ENCODE measurements around the gene TSHZ3.

Gene TSHZ3

DNA sequence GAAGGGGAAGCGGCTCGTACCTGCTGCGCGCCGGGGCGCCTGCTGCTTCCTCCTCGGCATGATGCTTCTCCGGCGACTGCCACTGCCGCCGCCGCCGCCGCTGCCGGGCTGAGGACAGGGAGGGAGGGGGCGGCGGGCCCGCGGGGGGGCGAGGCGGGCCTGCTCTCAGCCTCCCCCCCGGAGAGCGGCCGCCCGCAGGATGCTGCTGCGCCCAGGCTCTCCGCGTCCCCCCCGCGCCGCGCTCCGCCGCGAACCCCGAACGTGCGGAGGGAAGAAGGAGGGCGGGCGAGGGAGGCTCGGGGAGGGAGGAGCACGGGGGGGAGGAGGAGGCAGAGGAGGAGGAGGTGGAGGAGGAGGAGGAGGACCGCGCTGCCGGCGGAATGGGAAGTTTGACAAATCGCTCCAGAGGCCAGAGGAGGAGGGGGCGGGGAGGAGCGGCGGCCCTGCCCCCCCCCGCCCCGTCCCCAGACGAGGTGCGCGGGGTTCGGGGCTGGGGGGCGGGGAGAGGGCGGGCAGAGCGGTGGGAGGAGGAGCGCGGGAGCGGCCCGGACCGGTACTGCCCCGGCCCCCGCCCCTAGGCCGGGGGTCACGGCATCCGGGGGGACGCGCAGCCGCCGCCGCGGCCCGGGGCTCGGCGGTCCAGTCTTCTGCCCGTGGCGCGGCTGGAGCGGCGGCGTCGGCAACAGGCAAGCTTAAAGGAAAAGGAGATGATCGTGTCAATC is at the start of gene TSHZ3:
Gene TSHZ3 (minus strand): TSS at position 277 of the 722 bp plus-strand sequence. CDS start 217 bp downstream, at position 60.
- no peak for DNase-seq (ENCODE audit: low read depth, low spot score)

DNA sequence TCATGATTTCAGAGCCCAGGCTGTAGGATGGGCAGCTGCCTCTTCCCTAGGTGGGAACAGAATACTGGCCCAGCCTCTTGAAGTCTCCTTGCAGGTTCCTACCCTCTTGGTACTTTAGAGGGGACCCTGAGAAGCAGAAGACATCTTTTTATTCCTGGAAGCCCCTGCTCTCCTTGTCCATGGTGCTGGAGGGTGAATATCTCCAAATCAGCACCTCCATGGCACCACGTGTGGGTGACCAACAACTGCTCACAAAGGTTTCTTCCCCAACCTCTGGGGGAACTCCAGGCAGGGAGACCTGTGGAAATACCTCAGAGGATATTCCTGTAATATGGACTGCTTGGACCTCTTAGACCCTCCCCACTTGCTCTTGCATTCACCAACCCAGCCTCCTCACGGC is 48.1 kb upstream of the TSHZ3 start:
- DNase-seq (ENCODE audit: low read depth, low spot score) = no peak

- no peak for DNase-seq (ENCODE audit: low read depth, low spot score)
These were observed 43.2 kb upstream of the TSHZ3 start for GRCh38 chr19:31392464-31392863.

- DNase-seq (ENCODE audit: low read depth, low spot score) = no peak
These were observed 42.3 kb upstream of the TSHZ3 start for GRCh38 chr19:31391518-31391917.

DNA sequence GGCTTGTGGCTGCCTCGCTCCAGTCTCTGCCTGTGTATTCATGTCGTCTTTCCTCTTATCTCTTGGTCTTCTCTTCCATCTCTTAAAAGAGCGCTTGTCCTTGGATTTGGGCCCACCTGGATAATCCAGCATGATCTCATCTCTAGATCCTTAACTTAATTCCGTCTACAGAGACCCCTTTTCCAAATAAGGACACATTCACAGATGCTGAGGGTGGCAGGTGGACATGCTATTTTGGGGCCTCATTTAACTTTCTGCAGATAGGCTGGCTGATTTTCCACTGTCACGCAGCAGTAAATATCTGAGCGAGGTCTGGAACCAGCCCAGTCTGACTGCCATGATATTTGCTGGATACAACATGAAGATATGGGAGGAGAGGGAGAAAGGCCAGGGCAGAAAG is 41.5 kb upstream of the TSHZ3 start:
- no peak for DNase-seq (ENCODE audit: low read depth, low spot score)

- DNase-seq (ENCODE audit: low read depth, low spot score) = no peak
These were observed 40.6 kb upstream of the TSHZ3 start for GRCh38 chr19:31389874-31390273.

DNA sequence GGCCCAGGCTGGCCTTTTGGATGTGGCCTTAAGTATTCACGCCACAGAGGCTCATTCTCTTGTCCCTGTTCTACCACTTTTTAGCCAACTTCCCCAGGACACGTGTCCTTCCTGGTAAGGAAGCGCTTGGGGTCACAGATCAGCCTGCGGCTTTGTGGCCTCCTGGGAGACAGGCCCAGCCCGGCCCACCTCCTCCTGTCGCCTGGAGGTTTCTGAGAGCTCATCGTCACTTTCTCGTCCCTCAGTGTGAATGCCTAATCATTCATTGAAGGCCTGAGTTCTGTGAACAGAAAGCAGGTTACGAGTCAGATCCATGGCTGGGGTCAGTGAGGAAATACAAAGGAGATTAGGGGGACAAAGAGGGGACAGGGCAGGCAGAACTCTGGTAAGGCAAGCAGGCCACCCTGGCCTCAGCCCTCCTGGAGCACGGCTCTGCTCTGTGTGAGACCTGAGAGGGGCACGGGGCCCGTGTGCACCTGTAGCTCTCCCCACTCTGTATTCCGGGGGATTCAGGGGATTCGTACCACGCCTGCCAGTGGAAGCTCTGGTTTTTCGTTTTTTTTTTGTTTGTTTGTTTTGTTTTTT is 38.6 kb upstream of the TSHZ3 start:
- no peak for DNase-seq (ENCODE audit: low read depth, low spot score)

- DNase-seq (ENCODE audit: low read depth, low spot score) = no peak
These were observed 37.6 kb upstream of the TSHZ3 start for GRCh38 chr19:31386806-31387205.

DNA sequence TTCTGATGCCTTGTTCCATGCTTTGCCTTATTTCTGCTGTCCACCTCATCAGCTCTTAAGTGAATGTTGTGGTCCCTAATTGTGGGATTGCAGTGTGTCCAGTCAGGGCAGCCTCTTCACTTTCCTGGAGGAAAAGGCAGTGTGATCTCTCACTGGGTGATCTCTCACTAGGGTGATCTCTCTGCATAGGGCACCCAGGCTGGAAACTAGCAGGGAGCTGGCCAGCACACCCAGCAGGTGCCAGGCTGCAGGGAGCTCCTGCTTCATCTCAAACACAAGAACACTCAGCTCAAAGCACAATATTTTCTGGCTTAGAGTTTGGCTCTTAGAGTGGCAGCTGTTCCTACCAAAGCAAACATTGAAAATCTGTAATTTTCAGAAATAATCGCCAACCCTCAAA is 36.5 kb upstream of the TSHZ3 start:
- no peak for DNase-seq (ENCODE audit: low read depth, low spot score)

DNA sequence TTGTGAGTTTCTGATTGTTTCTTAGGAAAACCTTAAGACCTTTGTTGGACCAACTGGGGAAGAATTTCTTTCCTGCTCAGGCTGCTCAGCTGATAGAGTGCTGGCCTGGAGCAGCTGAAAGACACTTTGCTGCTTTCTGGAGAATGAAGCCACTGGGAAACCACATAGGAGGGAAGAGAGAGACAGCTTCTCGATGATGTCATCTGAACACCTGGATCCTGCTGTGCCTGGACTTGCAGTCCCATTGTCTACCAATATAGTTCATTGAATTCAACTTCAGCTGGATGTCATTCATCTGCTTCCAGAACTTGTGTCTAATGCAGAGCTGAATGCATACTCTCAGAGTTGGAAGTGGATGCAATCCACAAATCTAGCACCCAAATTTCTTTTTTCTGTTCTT is 34.3 kb upstream of the TSHZ3 start:
- no peak for DNase-seq (ENCODE audit: low read depth, low spot score)

- DNase-seq (ENCODE audit: low read depth, low spot score) = no peak
These were observed 31.6 kb upstream of the TSHZ3 start for GRCh38 chr19:31380854-31381253.

- DNase-seq (ENCODE audit: low read depth, low spot score) = no peak
These were observed 29.2 kb upstream of the TSHZ3 start for GRCh38 chr19:31378404-31378803.

DNA sequence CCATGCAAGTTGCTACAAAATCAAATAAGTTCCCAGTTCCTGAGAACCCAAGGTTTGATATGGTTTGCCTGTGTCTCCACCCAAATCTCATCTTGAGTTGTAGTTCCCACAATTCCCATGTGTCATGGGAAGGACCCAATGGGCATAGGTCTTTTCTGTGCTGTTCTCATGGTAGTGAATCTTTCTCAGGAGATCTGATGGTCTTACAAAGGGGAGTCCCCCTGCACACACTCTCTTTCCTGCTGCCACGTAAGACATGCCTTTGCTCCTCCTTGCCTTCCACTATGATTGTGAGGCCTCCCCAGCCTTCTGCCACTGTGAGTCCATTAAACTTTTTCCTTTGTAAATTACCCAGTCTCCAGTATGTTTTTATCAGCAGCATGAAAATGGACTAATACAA is 28.5 kb upstream of the TSHZ3 start:
- DNase-seq (ENCODE audit: low read depth, low spot score) = no peak

GRCh38 chr19:31372246-31372781 is 23.1 kb upstream of the TSHZ3 start:
- DNase-seq (ENCODE audit: low read depth, low spot score) = no peak

DNA sequence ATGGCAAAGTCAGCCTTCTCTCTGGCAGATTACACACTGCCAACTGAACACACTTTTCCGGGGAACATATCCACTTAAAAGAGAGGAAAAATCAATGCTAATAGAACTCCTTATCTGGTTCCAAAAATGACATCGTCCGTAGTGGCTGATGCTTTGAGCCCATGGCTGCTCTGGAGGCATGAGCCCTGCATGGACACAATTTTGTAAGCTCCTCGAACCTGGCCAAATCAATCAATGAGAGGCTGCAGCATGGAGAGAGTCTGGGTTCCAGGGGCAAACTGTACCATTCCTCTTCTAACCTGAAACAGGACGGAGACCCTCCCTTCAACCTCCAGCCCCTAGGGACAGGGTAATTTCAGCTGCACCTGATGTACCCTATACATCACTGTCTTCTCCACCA is 21.0 kb upstream of the TSHZ3 start:
- no peak for DNase-seq (ENCODE audit: low read depth, low spot score)

DNA sequence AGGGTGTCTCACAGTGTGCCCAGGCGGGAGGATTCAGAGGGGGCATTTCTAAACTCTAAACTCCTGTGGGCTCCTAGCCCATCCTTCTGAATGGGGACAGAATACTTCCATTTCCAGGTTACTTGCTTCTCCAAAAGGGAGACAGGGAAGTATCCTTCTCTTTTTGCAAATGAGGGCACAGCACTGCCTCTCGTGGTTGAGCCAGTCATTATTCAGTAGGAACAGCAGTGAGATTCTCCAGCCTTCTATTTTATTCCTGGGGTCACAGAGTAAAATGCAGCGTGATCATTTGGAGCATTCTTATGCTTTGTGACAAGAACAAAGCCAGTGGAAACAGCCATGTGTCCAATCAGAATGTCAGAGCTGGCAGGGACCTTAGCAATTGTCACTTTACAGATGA is 15.7 kb upstream of the TSHZ3 start:
- DNase-seq (ENCODE audit: low read depth, low spot score) = no peak

DNA sequence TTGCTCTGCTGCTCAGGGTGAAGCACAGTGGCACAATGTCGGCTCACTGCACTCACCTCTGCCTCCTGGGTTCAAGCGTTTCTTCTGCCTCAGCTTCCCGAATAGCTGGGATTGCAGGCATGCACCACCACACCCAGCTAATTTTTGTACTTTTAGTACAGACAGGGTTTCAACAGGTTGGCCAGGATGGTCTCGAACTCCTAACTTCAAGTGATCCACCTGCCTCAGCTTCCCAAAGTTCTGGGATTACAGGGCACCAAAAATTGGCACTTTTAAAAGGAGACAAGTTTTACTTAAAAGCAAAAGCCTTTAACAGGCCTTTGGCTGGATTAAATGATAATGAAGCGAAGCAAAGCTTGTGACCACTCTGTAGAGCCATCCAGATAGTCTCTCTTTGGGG is 12.5 kb upstream of the TSHZ3 start:
- no peak for DNase-seq (ENCODE audit: low read depth, low spot score)

DNA sequence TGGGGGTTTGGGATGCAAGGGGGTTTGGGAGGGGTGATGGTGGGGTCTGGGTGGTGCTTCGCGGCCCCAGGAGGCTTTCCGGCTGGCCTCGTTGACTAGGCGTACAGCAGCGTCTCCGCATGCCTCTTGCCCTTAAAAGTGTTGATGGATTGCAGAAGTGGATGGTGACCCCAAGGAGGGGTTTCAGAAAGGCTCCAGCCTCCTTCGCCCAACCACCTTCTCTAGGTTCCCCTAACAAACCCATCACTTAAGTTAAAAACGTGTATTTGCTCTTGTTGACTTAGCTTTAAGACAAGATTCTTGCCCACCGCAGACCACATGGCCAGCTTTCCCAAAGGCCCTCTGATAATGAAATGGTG is 8.1 kb upstream of the TSHZ3 start:
- no peak for DNase-seq (ENCODE audit: low read depth, low spot score)

DNA sequence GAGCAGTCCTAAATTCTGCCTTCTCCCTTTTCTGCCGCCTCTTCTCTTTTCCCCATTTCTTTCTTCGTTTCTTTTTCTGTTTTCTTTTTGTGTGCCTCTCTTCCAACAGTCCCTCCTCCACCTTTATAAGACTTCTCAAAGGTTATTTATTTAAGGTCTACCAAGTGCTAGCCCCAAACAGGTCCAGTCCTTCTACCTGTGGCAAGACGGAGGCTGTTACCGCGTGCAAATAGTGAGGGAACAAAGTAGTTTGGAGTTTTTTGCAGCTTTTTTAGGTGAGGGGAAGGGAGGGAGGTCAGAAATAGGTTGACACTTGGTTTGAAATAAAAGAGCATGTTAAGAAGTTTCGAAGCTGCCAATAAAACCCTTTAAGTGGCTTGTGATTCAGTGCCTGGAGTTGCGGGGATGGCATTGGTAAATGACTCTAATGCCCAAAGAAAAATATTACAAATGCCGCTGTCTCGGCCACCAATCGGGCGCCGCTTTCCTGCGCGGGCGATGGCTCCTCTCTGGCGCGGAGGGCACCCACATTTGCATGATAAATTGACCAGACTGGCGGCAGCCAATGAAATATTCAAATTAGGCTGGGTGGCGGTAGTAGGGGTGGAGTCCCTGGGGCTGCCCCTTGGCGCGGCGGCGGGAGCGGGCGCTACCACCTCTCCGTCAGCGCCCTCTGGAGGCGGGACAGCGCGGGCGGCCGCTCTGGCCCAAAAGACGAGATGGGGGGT is 7.5 kb upstream of the TSHZ3 start:
- DNase-seq (ENCODE audit: low read depth, low spot score) = no peak

DNA sequence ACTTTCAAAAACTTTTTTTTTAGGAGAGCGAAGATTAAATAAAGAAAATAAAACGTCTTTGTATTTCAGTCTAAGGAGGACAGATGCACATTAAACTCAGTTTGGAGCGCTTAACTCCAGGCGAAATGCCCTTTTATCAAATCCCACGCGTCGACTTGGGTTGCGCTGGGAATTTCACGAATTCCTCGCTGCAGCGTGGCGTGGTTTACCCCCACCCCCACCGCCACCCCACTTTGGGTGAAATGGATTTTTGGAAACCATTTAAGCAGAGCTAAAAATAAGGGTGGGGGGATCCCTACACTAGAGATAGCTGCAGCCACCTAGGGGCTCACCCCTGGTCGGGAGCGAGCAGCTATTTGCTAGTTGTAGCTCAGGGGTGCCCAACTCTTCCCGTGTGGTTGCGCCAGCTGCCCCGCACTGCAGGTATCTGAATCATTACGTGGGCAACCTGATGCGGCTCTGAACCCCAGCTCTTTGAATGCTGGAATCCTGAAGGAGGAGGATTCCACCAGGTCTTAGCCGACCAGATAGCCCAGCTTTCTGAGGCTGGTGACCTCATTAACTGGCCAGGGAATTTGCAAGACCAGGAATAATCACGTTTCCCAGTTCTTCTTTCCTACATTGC is 6.5 kb upstream of the TSHZ3 start:
- no peak for DNase-seq (ENCODE audit: low read depth, low spot score)

DNA sequence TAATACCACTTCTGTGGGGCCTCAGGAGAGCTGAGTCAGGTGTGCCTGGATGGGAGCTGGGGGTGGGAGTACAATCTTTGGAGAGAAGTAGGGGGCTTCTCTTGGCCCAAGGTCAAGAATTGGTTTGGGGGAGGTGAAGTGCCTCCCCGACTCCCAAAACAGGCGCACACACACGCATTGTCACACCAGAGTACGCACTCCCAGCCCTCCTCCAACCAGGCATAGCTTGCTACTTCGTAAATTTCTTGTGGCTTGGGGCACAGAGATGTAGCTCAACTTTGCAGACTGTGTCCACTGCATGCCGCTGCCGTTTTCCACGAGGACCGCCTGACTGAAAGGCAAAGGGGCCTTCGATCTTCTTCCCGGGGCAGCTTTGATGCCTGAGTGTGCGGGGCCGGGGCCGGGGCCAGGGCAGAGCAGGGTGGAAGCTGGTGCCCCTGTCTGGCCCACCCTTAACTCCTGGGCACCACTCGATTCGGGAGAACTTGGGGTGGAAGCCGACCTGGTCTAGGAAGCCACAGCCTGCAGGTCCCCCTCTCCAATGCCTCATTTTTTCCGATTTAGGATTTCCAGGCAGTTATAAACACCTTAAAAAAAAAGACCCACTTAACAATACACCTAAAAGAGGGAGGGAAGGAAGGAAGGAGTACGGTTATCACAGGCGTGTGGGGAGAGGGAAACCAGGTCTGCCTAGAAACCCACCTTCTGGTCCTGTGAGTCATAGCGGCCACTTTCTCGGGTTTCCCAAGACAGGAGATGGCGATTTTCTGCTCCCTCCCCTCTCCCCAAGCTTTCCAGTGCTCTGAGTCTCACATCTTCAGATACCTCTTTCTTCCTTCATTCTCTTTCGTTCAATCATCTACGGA is 5.8 kb upstream of the TSHZ3 start:
- DNase-seq (ENCODE audit: low read depth, low spot score) = peak; percentile 86
